ENCODE data around the gene PRPF31. TPM values are rescaled to one million over a fixed set of nuclear protein-coding genes. Genes with fewer than 3 reads are reported as not detected.

Gene PRPF31
- total and polyA plus RNA-seq, 2 of the 13 experiments (the other 11 are each of a cell fraction or from before 2014, with no cell fraction given) = 23.8 to 63.8 TPM

- TF ChIP-seq, protein P1, sequence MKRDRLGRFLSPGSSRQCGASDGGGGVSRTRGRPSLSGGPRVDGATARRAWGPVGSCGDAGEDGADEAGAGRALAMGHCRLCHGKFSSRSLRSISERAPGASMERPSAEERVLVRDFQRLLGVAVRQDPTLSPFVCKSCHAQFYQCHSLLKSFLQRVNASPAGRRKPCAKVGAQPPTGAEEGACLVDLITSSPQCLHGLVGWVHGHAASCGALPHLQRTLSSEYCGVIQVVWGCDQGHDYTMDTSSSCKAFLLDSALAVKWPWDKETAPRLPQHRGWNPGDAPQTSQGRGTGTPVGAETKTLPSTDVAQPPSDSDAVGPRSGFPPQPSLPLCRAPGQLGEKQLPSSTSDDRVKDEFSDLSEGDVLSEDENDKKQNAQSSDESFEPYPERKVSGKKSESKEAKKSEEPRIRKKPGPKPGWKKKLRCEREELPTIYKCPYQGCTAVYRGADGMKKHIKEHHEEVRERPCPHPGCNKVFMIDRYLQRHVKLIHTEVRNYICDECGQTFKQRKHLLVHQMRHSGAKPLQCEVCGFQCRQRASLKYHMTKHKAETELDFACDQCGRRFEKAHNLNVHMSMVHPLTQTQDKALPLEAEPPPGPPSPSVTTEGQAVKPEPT (CRISPR knock-in tag; IDR thresholded peaks at IDR 0.05; ENCODE audit: low read depth) = no peak
- TF ChIP-seq MBNL3 (CRISPR knock-in tag; conservative IDR thresholded peaks at IDR 0.05) (no peak), ZSCAN31 (CRISPR knock-in tag; IDR thresholded peaks at IDR 0.05; ENCODE audit: low read depth) (peak; percentile 51; the same call in 1 of the 2 replicates), SRSF1 (optimal IDR thresholded peaks at IDR 0.05; ENCODE audit: low read depth, low read length) (peak; percentile 44), HMGA1 (CRISPR knock-in tag; conservative IDR thresholded peaks at IDR 0.05) (no peak), YEATS2 (CRISPR knock-in tag; IDR thresholded peaks at IDR 0.05; ENCODE audit: borderline replicate concordance) (no peak; the same call in 1 of the 2 replicates), ZNF607 (CRISPR knock-in tag; IDR thresholded peaks at IDR 0.05; ENCODE audit: borderline replicate concordance) (peak; percentile 69; the same call in 1 of the 2 replicates), EHMT2 (IDR thresholded peaks at IDR 0.05; ENCODE audit: borderline replicate concordance, low read depth, low read length) (no peak), BCLAF1 (IDR thresholded peaks at IDR 0.05) (no peak)
- TF ChIP-seq, protein P2, sequence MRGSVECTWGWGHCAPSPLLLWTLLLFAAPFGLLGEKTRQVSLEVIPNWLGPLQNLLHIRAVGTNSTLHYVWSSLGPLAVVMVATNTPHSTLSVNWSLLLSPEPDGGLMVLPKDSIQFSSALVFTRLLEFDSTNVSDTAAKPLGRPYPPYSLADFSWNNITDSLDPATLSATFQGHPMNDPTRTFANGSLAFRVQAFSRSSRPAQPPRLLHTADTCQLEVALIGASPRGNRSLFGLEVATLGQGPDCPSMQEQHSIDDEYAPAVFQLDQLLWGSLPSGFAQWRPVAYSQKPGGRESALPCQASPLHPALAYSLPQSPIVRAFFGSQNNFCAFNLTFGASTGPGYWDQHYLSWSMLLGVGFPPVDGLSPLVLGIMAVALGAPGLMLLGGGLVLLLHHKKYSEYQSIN (CRISPR knock-in tag; IDR thresholded peaks at IDR 0.05; ENCODE audit: borderline replicate concordance) = no peak
- TF ChIP-seq, protein P3, sequence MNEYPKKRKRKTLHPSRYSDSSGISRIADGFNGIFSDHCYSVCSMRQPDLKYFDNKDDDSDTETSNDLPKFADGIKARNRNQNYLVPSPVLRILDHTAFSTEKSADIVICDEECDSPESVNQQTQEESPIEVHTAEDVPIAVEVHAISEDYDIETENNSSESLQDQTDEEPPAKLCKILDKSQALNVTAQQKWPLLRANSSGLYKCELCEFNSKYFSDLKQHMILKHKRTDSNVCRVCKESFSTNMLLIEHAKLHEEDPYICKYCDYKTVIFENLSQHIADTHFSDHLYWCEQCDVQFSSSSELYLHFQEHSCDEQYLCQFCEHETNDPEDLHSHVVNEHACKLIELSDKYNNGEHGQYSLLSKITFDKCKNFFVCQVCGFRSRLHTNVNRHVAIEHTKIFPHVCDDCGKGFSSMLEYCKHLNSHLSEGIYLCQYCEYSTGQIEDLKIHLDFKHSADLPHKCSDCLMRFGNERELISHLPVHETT (CRISPR knock-in tag; conservative IDR thresholded peaks at IDR 0.05) = no peak; the same call in 1 of the 2 replicates
- TF ChIP-seq, protein P4, sequence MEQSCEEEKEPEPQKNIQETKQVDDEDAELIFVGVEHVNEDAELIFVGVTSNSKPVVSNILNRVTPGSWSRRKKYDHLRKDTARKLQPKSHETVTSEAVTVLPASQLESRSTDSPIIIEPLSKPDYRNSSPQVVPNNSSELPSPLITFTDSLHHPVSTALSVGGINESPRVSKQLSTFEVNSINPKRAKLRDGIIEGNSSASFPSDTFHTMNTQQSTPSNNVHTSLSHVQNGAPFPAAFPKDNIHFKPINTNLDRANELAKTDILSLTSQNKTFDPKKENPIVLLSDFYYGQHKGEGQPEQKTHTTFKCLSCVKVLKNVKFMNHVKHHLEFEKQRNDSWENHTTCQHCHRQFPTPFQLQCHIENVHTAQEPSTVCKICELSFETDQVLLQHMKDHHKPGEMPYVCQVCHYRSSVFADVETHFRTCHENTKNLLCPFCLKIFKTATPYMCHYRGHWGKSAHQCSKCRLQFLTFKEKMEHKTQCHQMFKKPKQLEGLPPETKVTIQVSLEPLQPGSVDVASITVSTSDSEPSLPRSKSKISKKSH (CRISPR knock-in tag; IDR thresholded peaks at IDR 0.05; ENCODE audit: borderline replicate concordance) = peak; percentile 41; the same call in 1 of the 2 replicates
- TF ChIP-seq, protein P5, sequence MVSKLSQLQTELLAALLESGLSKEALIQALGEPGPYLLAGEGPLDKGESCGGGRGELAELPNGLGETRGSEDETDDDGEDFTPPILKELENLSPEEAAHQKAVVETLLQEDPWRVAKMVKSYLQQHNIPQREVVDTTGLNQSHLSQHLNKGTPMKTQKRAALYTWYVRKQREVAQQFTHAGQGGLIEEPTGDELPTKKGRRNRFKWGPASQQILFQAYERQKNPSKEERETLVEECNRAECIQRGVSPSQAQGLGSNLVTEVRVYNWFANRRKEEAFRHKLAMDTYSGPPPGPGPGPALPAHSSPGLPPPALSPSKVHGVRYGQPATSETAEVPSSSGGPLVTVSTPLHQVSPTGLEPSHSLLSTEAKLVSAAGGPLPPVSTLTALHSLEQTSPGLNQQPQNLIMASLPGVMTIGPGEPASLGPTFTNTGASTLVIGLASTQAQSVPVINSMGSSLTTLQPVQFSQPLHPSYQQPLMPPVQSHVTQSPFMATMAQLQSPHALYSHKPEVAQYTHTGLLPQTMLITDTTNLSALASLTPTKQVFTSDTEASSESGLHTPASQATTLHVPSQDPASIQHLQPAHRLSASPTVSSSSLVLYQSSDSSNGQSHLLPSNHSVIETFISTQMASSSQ (IDR thresholded peaks at IDR 0.05; ENCODE audit: low read depth) = no peak
- TF ChIP-seq, protein P5 (CRISPR knock-in tag; IDR thresholded peaks at IDR 0.05; ENCODE audit: borderline replicate concordance) = 0 out of 2 replicates have a peak, but pooled peaks have one; percentile 20
Observed at GRCh38 chr19:54137699-54138488, 22.3 kb downstream of the PRPF31 start, which contains the start of gene CNOT3 (continued).
